HepG2 (cell line): ENCODE results near the gene ELF2. TPM values are rescaled to one million over a fixed set of nuclear protein-coding genes. Genes with fewer than 3 reads are reported as not detected.

Experiments used
- BORCS8-MEF2B ChIP-seq: sonication (generic); formaldehyde crosslinking; IDR thresholded peaks from 2 replicates; pipeline ENCODE4 v1.8.0; 2022; ENCODE audit warnings: mild to moderate bottlenecking, missing genetic modification reagents
- CCAR2 ChIP-seq: fragments of 200-400 bp; formaldehyde crosslinking; optimal IDR thresholded peaks from 2 replicates; pipeline ENCODE3; 2018; ENCODE audit warnings: low read depth, mild to moderate bottlenecking, low read length, moderate library complexity
- HOMEZ ChIP-seq: IDR thresholded peaks from 2 replicates; pipeline ENCODE4 v1.6.1; 2016; ENCODE audit warnings: low read depth
- HOXA5 ChIP-seq: sonication (generic); formaldehyde crosslinking; IDR thresholded peaks from 2 replicates; pipeline ENCODE4 v1.4.0; 2020; ENCODE audit warnings: missing genetic modification reagents
- JUND ChIP-seq: sonication (generic); formaldehyde crosslinking; IDR thresholded peaks from 2 replicates; pipeline ENCODE4 v1.8.0; 2022; ENCODE audit warnings: mild to moderate bottlenecking, missing genetic modification reagents
- KDM5B ChIP-seq: sonication (generic); formaldehyde crosslinking; IDR thresholded peaks from 2 replicates; pipeline ENCODE4 v1.4.0; 2020; ENCODE audit warnings: missing genetic modification reagents, mild to moderate bottlenecking, borderline replicate concordance
- MAX ChIP-seq: IDR thresholded peaks from 2 replicates; pipeline ENCODE4 v1.6.1; 2012; ENCODE audit warnings: inconsistent platforms
- MIXL1 ChIP-seq: IDR thresholded peaks from 2 replicates; pipeline ENCODE4 v1.6.1; 2016
- SIX4 ChIP-seq: sonication (generic); formaldehyde crosslinking; IDR thresholded peaks from 2 replicates; pipeline ENCODE4 v1.4.0; 2020; ENCODE audit warnings: missing genetic modification reagents
- TCF7 ChIP-seq: sonication (generic); IDR thresholded peaks from 2 replicates; pipeline ENCODE4 v1.6.1; 2016; ENCODE audit warnings: antibody characterized with exemption, low read depth
- ZFP36L1 ChIP-seq: sonication (generic); formaldehyde crosslinking; IDR thresholded peaks from 2 replicates; pipeline ENCODE4 v1.8.0; 2022; ENCODE audit warnings: mild to moderate bottlenecking, missing genetic modification reagents, moderate library complexity
- ZNF251 ChIP-seq: sonication (generic); formaldehyde crosslinking; IDR thresholded peaks from 2 replicates; pipeline ENCODE4 v1.9.0; 2021; ENCODE audit warnings: mild to moderate bottlenecking, missing genetic modification reagents
- ZNF687 ChIP-seq: sonication (generic); formaldehyde crosslinking; IDR thresholded peaks from 2 replicates; pipeline ENCODE4 v1.5.1; 2020; ENCODE audit warnings: mild to moderate bottlenecking, missing genetic modification reagents, moderate library complexity
- ZNF724P ChIP-seq: sonication (generic); formaldehyde crosslinking; IDR thresholded peaks from 2 replicates; pipeline ENCODE4 v1.8.0; 2022; ENCODE audit warnings: missing genetic modification reagents, borderline replicate concordance
- ZSCAN5A ChIP-seq: sonication (generic); formaldehyde crosslinking; IDR thresholded peaks from 2 replicates; pipeline ENCODE4 v1.8.0; 2022; ENCODE audit warnings: mild to moderate bottlenecking, missing genetic modification reagents, borderline replicate concordance
- polyA plus RNA-seq, 8 experiments: library from polyadenylated mRNA; depleted of rRNA in 3 of 8; stranded (reverse) in 7 of 8; unstranded in 1 of 8; fragments of >200 nt; fragmentation: Illumina TruSeq in 4 of 8; extraction: Trizol in 4 of 8; gene quantifications; 2 replicates each; pipeline versions ENCODE4 v1.2.1 to v1.2.3, GENCODE V29; 2011 to 2016; ENCODE audit warnings: low read depth in 4 of 8, missing spikeins in 1 of 8, mixed read lengths in 1 of 8; ENCODE audit not compliant: insufficient read depth in 1 of 8
- total RNA-seq, 5 experiments: library from RNA; depleted of rRNA; stranded (reverse); fragments of >200 nt; fragmentation: Illumina TruSeq; extraction: Trizol; gene quantifications; 2 replicates each; pipeline ENCODE4 v1.2.3, GENCODE V29; 2016; ENCODE audit warnings: low read depth in 1 of 5
- TF ChIP-seq, protein P1 (sequence below): sonication (generic); formaldehyde crosslinking; conservative IDR thresholded peaks from 2 replicates; pipeline ENCODE4 v1.8.0; 2022; ENCODE audit warnings: low read depth, missing genetic modification reagents
- TF ChIP-seq, protein P2 (sequence below): sonication (generic); formaldehyde crosslinking; IDR thresholded peaks from 2 replicates; pipeline ENCODE4 v1.4.0; 2020; ENCODE audit warnings: mild to moderate bottlenecking, missing genetic modification reagents

ELF2 gene
- total and polyA plus RNA-seq, 2 of the 13 experiments (the other 11 are each of a cell fraction or from before 2014, with no cell fraction given), result 28.6 to 35.4 TPM

- TF ChIP-seq ZNF687 (CRISPR knock-in tag), result peak; percentile 39; the same call in 1 of the 2 replicates
- TF ChIP-seq, protein P1, sequence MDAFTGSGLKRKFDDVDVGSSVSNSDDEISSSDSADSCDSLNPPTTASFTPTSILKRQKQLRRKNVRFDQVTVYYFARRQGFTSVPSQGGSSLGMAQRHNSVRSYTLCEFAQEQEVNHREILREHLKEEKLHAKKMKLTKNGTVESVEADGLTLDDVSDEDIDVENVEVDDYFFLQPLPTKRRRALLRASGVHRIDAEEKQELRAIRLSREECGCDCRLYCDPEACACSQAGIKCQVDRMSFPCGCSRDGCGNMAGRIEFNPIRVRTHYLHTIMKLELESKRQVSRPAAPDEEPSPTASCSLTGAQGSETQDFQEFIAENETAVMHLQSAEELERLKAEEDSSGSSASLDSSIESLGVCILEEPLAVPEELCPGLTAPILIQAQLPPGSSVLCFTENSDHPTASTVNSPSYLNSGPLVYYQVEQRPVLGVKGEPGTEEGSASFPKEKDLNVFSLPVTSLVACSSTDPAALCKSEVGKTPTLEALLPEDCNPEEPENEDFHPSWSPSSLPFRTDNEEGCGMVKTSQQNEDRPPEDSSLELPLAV (CRISPR knock-in tag), result no peak
- no peak for TF ChIP-seq TCF7
- TF ChIP-seq HOMEZ (CRISPR knock-in tag), result peak; percentile 82
- TF ChIP-seq, protein P2, sequence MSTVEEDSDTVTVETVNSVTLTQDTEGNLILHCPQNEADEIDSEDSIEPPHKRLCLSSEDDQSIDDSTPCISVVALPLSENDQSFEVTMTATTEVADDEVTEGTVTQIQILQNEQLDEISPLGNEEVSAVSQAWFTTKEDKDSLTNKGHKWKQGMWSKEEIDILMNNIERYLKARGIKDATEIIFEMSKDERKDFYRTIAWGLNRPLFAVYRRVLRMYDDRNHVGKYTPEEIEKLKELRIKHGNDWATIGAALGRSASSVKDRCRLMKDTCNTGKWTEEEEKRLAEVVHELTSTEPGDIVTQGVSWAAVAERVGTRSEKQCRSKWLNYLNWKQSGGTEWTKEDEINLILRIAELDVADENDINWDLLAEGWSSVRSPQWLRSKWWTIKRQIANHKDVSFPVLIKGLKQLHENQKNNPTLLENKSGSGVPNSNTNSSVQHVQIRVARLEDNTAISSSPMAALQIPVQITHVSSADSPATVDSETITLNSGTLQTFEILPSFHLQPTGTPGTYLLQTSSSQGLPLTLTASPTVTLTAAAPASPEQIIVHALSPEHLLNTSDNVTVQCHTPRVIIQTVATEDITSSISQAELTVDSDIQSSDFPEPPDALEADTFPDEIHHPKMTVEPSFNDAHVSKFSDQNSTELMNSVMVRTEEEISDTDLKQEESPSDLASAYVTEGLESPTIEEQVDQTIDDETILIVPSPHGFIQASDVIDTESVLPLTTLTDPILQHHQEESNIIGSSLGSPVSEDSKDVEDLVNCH (CRISPR knock-in tag), result no peak
- no peak for TF ChIP-seq CCAR2
- TF ChIP-seq SIX4 (CRISPR knock-in tag), result 0 out of 2 replicates have a peak, but pooled peaks have one; percentile 25
- TF ChIP-seq ZNF251 (CRISPR knock-in tag), result no peak
- TF ChIP-seq KDM5B (CRISPR knock-in tag), result no peak; the same call in 1 of the 2 replicates
- no peak; the same call in none of the 2 replicates for TF ChIP-seq ZSCAN5A (CRISPR knock-in tag)
- peak; percentile 30; the same call in 1 of the 2 replicates for TF ChIP-seq MIXL1 (CRISPR knock-in tag)
- peak; percentile 97 for TF ChIP-seq MAX
- 0 out of 2 replicates have a peak, but pooled peaks have one; percentile 20 for TF ChIP-seq BORCS8-MEF2B (CRISPR knock-in tag)
- TF ChIP-seq JUND (CRISPR knock-in tag), result no peak
- peak; percentile 42; the same call in 1 of the 2 replicates for TF ChIP-seq ZNF724P
- peak; percentile 51; the same call in 1 of the 2 replicates for TF ChIP-seq ZFP36L1 (CRISPR knock-in tag)
- no peak for TF ChIP-seq HOXA5
These were observed 94.0 kb downstream of the ELF2 start (continued) for GRCh38 chr4:139082750-139083606.
